Cerebellar cortex (tissue), 1 donor: Measurements from ENCODE around the gene DNAL1.

ENCODE experiments used
- DNase-seq: peaks from one replicate; pipeline ENCODE4 v3.0.0-alpha.2; 2015; ENCODE audit warnings: low spot score

DNAL1 gene

GRCh38 chr14:73724696-73725095 lies 79.9 kb downstream of the DNAL1 start:
- DNase-seq, result no peak

GRCh38 chr14:73725116-73726024 lies 80.6 kb downstream of the DNAL1 start:
- DNase-seq, result no peak

GRCh38 chr14:73726025-73726961 lies 81.5 kb downstream of the DNAL1 start:
- DNase-seq, result no peak

- no peak for DNase-seq
Measured at GRCh38 chr14:73727166-73727565, 82.4 kb downstream of the DNAL1 start.

GRCh38 chr14:73728717-73729330 lies 84.0 kb downstream of the DNAL1 start:
- DNase-seq, result peak; percentile 81

- no peak for DNase-seq
Measured at GRCh38 chr14:73729556-73730265, 84.9 kb downstream of the DNAL1 start.

GRCh38 chr14:73731111-73731510 lies 86.3 kb downstream of the DNAL1 start:
- DNase-seq, result peak; percentile 77

GRCh38 chr14:73732006-73732405 lies 87.2 kb downstream of the DNAL1 start:
- DNase-seq, result no peak

- no peak for DNase-seq
Measured at GRCh38 chr14:73736842-73737241, 92.1 kb downstream of the DNAL1 start.

GRCh38 chr14:73738518-73739173 lies 93.9 kb downstream of the DNAL1 start:
- no peak for DNase-seq

GRCh38 chr14:73739174-73739898 lies 94.5 kb downstream of the DNAL1 start:
- no peak for DNase-seq

GRCh38 chr14:73739899-73740617 lies 95.3 kb downstream of the DNAL1 start:
- no peak for DNase-seq

GRCh38 chr14:73740618-73741326 lies 96.0 kb downstream of the DNAL1 start:
- DNase-seq, result no peak

- DNase-seq, result no peak
Measured at GRCh38 chr14:73741386-73741875, 96.6 kb downstream of the DNAL1 start.

- no peak for DNase-seq
Measured at GRCh38 chr14:73741876-73742519, 97.2 kb downstream of the DNAL1 start.

- DNase-seq, result no peak
Measured at GRCh38 chr14:73742520-73743238, 97.9 kb downstream of the DNAL1 start.

GRCh38 chr14:73743431-73743931 lies 98.7 kb downstream of the DNAL1 start:
- DNase-seq, result no peak
